Measurements from ENCODE around the gene SDF2L1.
"Not testable (repeated sequence)": the region's sequence is repeated elsewhere in the genome, so short reads cannot be mapped to it uniquely, and the experiment has no call there.

SDF2L1 gene

GRCh38 chr22:21634081-21634480 is 8.0 kb upstream of the SDF2L1 start:
- no peak for DNase-seq (ENCODE audit: low read depth, low spot score)
- no peak overlapping the region for H3K4me3 ChIP-seq (ENCODE audit: low read length)

- no peak for DNase-seq (ENCODE audit: low read depth, low spot score)
- H3K4me3 ChIP-seq (ENCODE audit: low read length) = no peak overlapping the region
Observed at GRCh38 chr22:21634844-21635243, 7.3 kb upstream of the SDF2L1 start.

- DNase-seq (ENCODE audit: low read depth, low spot score) = no peak
- no peak overlapping the region for H3K4me3 ChIP-seq (ENCODE audit: low read length)
Observed at GRCh38 chr22:21635771-21636510, 6.2 kb upstream of the SDF2L1 start.

- H3K4me3 ChIP-seq (ENCODE audit: low read length) = no peak overlapping the region
- no peak for DNase-seq (ENCODE audit: low read depth, low spot score)
Observed at GRCh38 chr22:21636629-21637218, 5.4 kb upstream of the SDF2L1 start.

- not testable (repeated sequence) for DNase-seq (ENCODE audit: low read depth, low spot score); H3K4me3 ChIP-seq (ENCODE audit: low read length)
Observed at GRCh38 chr22:21637450-21637849, 4.7 kb upstream of the SDF2L1 start.

GRCh38 chr22:21639359-21639758 is 2.7 kb upstream of the SDF2L1 start:
- DNase-seq (ENCODE audit: low read depth, low spot score) = no peak
- H3K4me3 ChIP-seq (ENCODE audit: low read length) = no peak overlapping the region

GRCh38 chr22:21640810-21641209 is 1.3 kb upstream of the SDF2L1 start:
- DNase-seq (ENCODE audit: low read depth, low spot score) = no peak
- H3K4me3 ChIP-seq (ENCODE audit: low read length) = no peak overlapping the region

GRCh38 chr22:21641417-21641788 is 699 bp upstream of the SDF2L1 start:
- peak overlapping the region; percentile 67 for H3K4me3 ChIP-seq (ENCODE audit: low read length)
- DNase-seq (ENCODE audit: low read depth, low spot score) = no peak

- H3K4me3 ChIP-seq (ENCODE audit: low read length) = peak overlapping the region; percentile 76
- peak; percentile 45 for DNase-seq (ENCODE audit: low read depth, low spot score)
Observed at GRCh38 chr22:21642584-21643448, 714 bp downstream of the SDF2L1 start.

- peak overlapping the region; percentile 76 for H3K4me3 ChIP-seq (ENCODE audit: low read length)
- DNase-seq (ENCODE audit: low read depth, low spot score) = no peak
Observed at GRCh38 chr22:21643533-21644357, 1.6 kb downstream of the SDF2L1 start.

GRCh38 chr22:21645513-21645912 is 3.4 kb downstream of the SDF2L1 start:
- H3K4me3 ChIP-seq (ENCODE audit: low read length); DNase-seq (ENCODE audit: low read depth, low spot score): not testable (repeated sequence)

- H3K4me3 ChIP-seq (ENCODE audit: low read length) = no peak overlapping the region
- DNase-seq (ENCODE audit: low read depth, low spot score) = peak; percentile 86
Observed at GRCh38 chr22:21646608-21647590, 4.8 kb downstream of the SDF2L1 start.

- H3K4me3 ChIP-seq (ENCODE audit: low read length) = no peak overlapping the region
- DNase-seq (ENCODE audit: low read depth, low spot score) = no peak
Observed at GRCh38 chr22:21650280-21650679, 8.2 kb downstream of the SDF2L1 start.

GRCh38 chr22:21650823-21651520 is 8.9 kb downstream of the SDF2L1 start:
- DNase-seq (ENCODE audit: low read depth, low spot score) = no peak

GRCh38 chr22:21651521-21652009 is 9.5 kb downstream of the SDF2L1 start:
- peak overlapping the region; percentile 80 for H3K4me3 ChIP-seq (ENCODE audit: low read length)
- DNase-seq (ENCODE audit: low read depth, low spot score) = no peak

More at GRCh38 chr22:21650823-21651520, 8.9 kb downstream of the SDF2L1 start:
- H3K4me3 ChIP-seq (ENCODE audit: low read length) = peak overlapping the region; percentile 80

GRCh38 chr22:21652010-21652546 is 10.0 kb downstream of the SDF2L1 start:
- peak; percentile 91 for DNase-seq (ENCODE audit: low read depth, low spot score)
- peak overlapping the region; percentile 80 for H3K4me3 ChIP-seq (ENCODE audit: low read length)
